Measurements from ENCODE around the gene TRIP6.

TRIP6 gene, protein sequence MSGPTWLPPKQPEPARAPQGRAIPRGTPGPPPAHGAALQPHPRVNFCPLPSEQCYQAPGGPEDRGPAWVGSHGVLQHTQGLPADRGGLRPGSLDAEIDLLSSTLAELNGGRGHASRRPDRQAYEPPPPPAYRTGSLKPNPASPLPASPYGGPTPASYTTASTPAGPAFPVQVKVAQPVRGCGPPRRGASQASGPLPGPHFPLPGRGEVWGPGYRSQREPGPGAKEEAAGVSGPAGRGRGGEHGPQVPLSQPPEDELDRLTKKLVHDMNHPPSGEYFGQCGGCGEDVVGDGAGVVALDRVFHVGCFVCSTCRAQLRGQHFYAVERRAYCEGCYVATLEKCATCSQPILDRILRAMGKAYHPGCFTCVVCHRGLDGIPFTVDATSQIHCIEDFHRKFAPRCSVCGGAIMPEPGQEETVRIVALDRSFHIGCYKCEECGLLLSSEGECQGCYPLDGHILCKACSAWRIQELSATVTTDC

GRCh38 chr7:100867040-100867775 lies at the start of gene TRIP6:
TSS of gene TRIP6 (plus strand) at chr7:100867387. CDS start at chr7:100867498, 111 bp downstream.
- DNase-seq (ENCODE audit: low spot score): peak; percentile 98

DNA sequence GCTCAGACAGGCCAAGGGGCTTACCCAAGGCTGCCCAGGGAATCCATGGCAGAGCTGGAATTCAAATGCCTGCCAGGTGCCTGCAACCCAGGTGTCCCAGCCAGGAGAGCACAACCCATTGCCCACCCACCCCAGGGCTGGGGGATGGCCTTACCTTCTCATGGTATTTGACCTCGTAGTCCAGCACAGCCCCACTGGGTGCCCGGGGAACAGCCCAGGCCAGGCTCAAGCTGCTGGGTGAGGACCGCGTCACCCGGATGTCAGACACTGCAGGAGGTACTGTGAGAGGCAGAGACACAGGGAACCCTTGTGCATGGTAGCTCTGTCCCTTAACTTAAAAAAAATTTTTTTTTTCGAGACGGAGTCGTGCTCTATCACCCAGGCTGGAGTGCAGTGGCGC lies 48.8 kb upstream of the TRIP6 start:
- DNase-seq (ENCODE audit: low spot score): peak; percentile 5

- no peak for DNase-seq (ENCODE audit: low spot score)
These were observed 48.4 kb upstream of the TRIP6 start for GRCh38 chr7:100818825-100819224.

DNA sequence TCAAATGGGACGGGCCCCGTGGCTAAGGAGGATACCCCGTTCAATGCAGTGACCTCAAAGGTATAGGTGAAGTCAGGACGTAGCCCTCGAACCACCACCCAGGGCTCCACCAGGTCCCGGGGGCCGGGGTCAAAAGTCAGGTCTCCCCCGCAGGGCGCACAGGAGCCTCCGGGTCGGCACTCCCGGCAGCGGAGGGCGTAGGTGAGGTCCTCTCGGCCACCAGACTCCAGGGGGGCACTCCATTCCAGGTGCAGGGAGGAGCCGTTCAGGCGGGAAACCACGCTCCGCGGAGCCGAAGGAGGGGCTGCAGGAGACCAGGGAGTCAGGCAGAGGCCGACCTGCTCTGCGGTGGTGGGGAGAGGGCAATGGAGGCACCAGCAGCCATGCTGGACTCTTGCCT lies 47.6 kb upstream of the TRIP6 start:
- peak; percentile 5 for DNase-seq (ENCODE audit: low spot score)

- no peak for DNase-seq (ENCODE audit: low spot score)
These were observed 44.7 kb upstream of the TRIP6 start for GRCh38 chr7:100822236-100823139.

DNA sequence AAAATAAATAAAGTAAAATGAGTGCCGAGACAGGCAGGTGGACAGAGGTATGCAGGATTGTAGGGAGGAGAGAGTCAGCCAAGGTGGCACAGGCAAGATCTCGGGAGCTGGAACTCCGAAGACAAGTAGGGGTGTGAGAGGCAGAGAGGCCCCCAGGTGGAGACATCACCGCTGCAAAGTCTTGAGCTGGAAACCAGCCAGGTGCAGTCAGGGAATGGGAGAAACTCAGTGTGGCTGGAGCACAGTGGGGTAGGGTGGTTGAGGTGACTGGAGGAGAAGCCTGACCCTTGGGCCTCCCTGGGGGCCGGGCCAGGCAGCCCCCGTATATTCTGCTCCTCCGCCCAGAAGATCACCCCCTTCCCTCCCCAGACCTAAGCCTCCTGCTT lies 44.1 kb upstream of the TRIP6 start:
- peak; percentile 1 for DNase-seq (ENCODE audit: low spot score)

DNA sequence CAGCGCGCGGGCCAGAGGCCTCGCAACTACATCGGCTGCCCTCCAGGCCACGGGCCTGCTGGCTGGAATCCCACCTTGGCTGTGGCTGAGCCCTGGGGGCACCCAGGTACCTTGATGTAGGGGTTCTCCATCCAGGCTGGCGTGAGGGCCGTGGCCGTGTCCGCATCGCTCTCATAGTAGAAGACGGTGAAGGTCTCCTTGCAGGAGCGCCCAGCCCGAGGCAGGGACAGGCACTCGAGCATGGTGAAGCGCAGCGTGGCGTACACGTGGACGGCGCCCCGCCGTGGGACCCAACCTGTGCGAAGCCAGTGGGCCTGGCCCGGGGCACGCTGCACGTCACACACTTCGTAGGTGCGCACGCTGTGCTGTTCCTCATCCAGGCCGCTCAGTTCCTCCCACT lies 43.7 kb upstream of the TRIP6 start:
- DNase-seq (ENCODE audit: low spot score): peak; percentile 3

- peak; percentile 35 for DNase-seq (ENCODE audit: low spot score)
These were observed 42.5 kb upstream of the TRIP6 start for GRCh38 chr7:100824499-100825214.

GRCh38 chr7:100825215-100825671 lies 41.9 kb upstream of the TRIP6 start:
- DNase-seq (ENCODE audit: low spot score): peak; percentile 47

DNA sequence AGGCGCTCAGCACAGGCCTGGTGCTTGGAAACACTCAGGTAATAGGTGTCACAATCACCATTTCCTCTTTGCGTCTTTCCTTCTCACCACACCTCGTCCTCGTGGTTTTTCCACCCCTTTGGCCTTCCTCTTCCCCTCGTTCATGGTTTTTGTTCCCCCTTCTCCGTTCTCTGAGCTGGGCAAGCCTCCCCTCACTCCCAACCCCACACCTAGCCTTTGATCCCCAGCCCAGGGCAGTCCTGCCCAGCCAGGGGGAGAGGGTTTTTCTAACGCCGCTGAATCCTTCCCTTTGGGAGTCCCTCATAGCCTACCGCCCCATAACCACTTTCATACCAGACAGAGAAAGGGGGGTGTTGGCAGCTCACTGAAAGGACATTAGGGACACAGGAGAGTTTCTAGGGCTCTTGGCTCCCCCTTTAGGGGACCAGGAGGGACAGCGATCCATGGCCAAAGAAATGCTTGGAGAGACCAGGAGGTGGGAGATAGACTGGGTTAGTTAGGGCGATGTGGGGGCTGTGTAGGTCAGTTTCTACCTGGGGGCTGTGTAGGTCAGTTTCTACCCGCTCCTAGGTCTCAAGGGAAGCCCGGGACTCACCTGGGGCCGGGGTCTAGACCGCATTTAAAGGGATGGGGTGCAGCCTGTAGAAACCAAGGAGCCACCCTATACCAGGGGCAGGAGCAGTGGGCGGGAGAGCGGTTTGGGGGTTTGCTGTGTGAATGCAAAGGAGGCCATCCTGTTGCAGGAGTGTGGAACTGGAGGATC lies 41.3 kb upstream of the TRIP6 start:
- peak; percentile 55 for DNase-seq (ENCODE audit: low spot score)

DNA sequence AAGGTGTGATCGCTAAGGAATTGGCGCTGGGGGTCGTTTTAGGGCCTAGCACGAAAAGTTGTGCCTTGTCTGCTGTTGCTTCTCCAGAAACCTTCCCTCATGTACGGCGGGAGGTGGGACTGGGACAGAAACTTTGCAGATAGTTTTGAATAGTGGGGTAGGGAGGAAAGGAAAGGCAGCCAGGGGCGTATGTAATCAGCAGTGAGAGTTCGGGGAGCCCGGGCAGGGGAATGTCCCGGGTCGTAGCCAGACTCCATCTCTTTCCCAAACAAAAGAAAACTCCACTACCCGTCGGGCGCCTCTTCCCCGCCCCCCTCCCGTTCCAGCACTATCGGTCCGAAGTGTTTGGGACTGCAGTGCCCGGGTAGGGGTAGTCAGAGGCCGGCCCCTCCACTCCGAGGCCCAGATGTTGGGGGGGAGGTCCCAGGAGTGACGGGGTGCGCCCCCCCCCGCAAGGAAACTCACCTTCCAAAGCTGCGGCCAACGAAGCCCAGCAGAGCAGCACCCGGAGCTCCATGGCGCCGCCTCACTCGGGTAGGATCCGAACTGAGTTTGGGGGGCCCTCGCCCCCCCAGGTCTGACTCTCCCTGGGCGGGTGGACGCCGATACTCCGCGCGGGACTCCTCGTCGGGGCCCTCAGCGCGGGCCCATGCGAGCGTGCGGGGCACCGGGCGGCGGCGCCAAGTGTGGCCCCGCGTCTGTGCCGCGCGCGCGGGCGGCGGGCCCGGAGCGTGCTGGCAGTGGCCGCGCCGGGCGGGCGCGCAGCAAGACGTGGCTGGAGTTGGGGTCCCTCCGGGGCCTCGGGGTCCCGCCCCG lies 40.5 kb upstream of the TRIP6 start:
- peak; percentile 29 for DNase-seq (ENCODE audit: low spot score)

DNA sequence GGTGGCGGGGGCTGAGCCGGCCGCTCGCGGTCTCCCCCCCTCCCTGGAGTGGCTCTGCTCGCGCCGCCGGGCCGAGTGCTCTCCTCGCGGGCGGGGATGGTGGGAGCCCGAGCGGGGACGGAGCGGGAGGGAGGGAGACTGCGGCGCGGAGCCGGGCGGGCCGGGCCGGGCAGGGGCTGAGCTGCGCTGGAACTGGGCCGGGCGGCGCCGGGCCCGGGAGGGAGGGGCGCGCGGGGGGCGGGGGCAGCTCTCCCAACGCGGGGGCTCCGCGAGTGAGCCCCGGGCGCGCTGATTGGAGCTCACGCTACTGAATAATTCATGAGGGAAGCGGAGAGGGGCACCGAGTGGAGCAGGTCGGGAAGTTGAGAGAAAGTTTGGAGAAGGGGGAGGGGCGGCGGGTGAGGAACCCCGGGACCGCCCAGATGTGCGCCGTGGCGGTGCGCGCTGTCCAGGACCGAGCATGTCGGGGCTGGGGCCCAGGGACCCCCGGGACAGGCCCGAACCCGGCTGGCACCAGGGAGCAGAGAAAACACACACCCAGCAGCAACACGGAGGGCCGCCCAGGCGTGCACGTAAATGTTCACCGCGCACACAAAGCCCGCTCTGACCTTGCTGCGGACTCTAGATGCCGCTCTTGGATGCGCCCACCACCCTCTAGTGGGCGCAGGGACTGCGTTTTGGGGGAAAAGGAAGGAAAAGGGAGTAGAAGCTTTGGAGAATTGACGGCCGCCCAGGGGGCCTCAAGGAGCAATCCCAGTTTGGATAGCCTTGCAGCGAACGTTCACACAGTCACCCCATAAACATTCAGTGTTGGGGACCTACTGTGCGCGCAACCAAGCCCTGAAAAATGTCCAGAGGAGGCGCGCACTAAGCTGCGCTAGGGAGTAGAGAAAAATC lies 39.6 kb upstream of the TRIP6 start, which contains the start of gene EPHB4:
TSS of gene EPHB4 (minus strand) at position 194 of the 897 bp plus-strand sequence. CDS start 493 bp downstream, outside the sequence.
- DNase-seq (ENCODE audit: low spot score): peak; percentile 86

GRCh38 chr7:100829150-100829716 lies 38.0 kb upstream of the TRIP6 start:
- DNase-seq (ENCODE audit: low spot score): no peak

- no peak for DNase-seq (ENCODE audit: low spot score)
These were observed 36.8 kb upstream of the TRIP6 start for GRCh38 chr7:100830396-100830795.

DNA sequence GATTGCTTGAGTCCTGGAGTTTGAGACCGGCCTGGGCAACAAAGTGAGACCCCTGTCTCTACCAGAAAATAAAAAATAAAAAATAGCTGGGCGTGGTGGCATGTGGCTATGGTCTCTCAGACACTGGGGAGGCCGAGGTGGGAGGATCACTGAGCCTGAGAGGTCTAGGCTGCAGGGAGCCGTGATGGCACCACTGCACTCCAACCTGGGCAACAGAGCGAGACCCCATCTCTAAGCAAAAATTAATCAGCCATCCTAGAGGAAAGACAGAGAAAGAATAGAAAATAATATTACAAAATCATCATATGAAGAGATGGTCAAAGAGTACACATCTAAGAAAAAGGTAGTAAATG lies 34.9 kb upstream of the TRIP6 start:
- no peak for DNase-seq (ENCODE audit: low spot score)

DNA sequence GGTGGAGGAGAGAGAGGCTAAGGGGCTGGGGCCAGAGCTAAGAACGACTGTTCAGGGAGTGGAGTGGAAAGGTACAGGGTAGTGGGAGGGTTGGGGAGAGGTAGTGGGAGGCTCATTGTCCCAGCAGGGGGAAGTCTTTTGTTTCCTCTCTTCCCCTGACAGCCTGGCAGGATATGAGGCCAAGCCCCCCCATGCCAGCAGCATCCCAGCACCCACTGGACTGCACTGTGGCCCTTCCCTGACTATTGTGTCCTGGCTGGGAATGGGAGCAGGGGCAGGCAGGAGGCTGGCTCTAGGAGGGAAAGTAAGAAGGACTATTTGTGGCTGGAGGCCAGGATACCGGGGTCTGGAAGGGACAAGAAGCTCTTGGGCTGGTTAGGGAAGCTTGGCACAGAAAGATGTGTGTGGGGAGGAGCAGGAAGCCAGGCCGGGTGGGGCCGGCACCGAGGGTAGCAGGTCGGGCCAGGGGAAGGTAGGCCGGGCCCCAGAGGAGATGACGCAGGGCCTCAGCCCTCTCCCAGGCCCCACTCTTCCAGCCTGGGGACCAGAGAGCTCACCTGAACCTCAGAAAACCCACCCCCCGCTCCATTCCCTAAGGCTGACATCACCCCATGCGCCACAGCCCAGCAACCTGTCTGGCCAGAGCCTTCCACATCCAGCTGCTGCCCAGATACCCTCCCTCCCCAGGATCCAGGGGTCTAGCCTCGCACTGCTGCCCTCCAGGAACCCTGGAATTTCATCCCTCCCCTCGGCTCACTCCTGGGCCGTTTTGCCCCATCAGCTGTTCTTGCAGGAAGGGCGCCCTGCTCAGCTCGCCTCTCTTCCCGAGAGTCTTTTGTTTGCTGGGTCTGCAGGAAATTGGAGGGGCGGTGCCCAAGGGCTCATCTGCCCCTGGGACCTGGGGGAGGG lies 31.0 kb upstream of the TRIP6 start:
- DNase-seq (ENCODE audit: low spot score): peak; percentile 7

DNA sequence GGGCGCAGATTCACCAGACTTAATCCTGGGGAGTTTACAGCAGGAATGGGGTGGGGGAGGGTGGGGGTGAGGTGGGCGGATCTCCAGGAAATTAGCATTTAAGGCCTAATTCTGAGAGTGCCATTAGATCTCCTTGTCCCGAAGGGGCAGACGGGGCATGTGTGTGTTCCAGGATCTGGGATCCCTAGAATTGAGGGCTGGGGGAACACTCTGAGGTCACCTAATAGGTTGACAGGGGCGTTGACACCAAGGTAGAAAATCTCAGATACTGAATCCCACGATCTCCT lies 30.4 kb upstream of the TRIP6 start:
- DNase-seq (ENCODE audit: low spot score): no peak

Data from AG20443 (cell line).